PC-9 (cell line): Measurements from ENCODE around the gene CST9. TPM values are rescaled to one million over a fixed set of nuclear protein-coding genes. Genes with fewer than 3 reads are reported as not detected.

Experiments
- BruUV-seq: library from RNA; stranded (reverse); fragments of 400-500 nt; replicated peaks from 2 replicates; lab custom pipeline; 2021; lab: Mats Ljungman, UMichigan
- CTCF ChIA-PET: fragments of 300-600 bp; sonication (Branson Sonifier 250); formaldehyde crosslinking; loops from one replicate; lab custom pipeline; 2022; ENCODE audit warnings: antibody characterized with exemption; lab: Charles Lee
- POLR2A ChIA-PET: fragments of 300-600 bp; sonication (Branson Sonifier 250); formaldehyde crosslinking; loops from one replicate; lab custom pipeline; 2022; ENCODE audit warnings: antibody characterized with exemption; ENCODE audit not compliant: unreplicated experiment; lab: Charles Lee
- DNase-seq, 2 experiments: peaks; one replicate each; pipeline versions ENCODE4 v3.0.0 to v3.0.0-alpha.2; 2015 to 2022; ENCODE audit warnings: mixed read lengths in 1 of 2
- H2AFZ ChIP-seq: fragments of 200-600 bp; sonication (generic); 2 replicates; pipeline ENCODE4 v1.8.1; 2017; ENCODE audit warnings: antibody characterized with exemption
- H3F3A ChIP-seq: fragments of 200-600 bp; sonication (generic); 2 replicates; pipeline ENCODE4 v1.8.1; 2017; ENCODE audit warnings: antibody characterized with exemption, mild to moderate bottlenecking, low read depth; ENCODE audit not compliant: insufficient read depth
- H3K27ac ChIP-seq: fragments of 200-600 bp; sonication (generic); 2 replicates; pipeline ENCODE4 v1.6.1; 2016; ENCODE audit warnings: mixed run types
- H3K27me3 ChIP-seq: fragments of 200-600 bp; sonication (generic); 2 replicates; pipeline ENCODE4 v1.6.1; 2016; ENCODE audit warnings: low read depth, mixed run types; ENCODE audit not compliant: insufficient read depth
- H3K36me3 ChIP-seq: fragments of 200-600 bp; sonication (generic); 2 replicates; pipeline ENCODE4 v1.6.1; 2016; ENCODE audit warnings: low read depth, mixed run types
- H3K4me1 ChIP-seq: fragments of 200-600 bp; sonication (generic); replicated peaks from 2 replicates; pipeline ENCODE4 v1.6.1; 2016; ENCODE audit warnings: mixed run types; ENCODE audit not compliant: insufficient read depth
- H3K4me2 ChIP-seq: fragments of 200-600 bp; sonication (generic); 2 replicates; pipeline ENCODE4 v1.6.1; 2017; ENCODE audit warnings: mixed run types
- H3K4me3 ChIP-seq: fragments of 200-600 bp; sonication (generic); 2 replicates; pipeline ENCODE4 v1.6.1; 2016; ENCODE audit warnings: mixed run types
- H3K79me2 ChIP-seq: fragments of 200-600 bp; sonication (generic); 2 replicates; pipeline ENCODE4 v1.6.1; 2017; ENCODE audit warnings: low read depth, mixed run types
- H3K9me2 ChIP-seq: fragments of 200-600 bp; sonication (generic); 2 replicates; pipeline ENCODE4 v1.8.1; 2017; ENCODE audit warnings: mild to moderate bottlenecking; ENCODE audit not compliant: insufficient read depth
- H3K9me3 ChIP-seq: fragments of 200-600 bp; sonication (generic); 2 replicates; pipeline ENCODE4 v1.8.1; 2016; ENCODE audit warnings: low read depth; ENCODE audit not compliant: insufficient read depth
- H4K20me1 ChIP-seq: fragments of 200-600 bp; sonication (generic); 2 replicates; pipeline ENCODE4 v1.8.1; 2017; ENCODE audit not compliant: insufficient read depth
- EZH2 ChIP-seq: fragments of 200-600 bp; sonication (generic); IDR thresholded peaks from 2 replicates; pipeline ENCODE4 v1.8.0; 2017; ENCODE audit warnings: antibody characterized with exemption, low read depth
- intact Hi-C: fragments of 100-400 bp; cut with micrococcal nuclease; formaldehyde crosslinking; loops from one replicate; pipeline ENCODE4 v1.10.0; 2022; ENCODE audit not compliant: unreplicated experiment
- total RNA-seq: library from RNA; stranded (reverse); gene quantifications from 2 replicates; pipeline ENCODE4 v1.2.3, GENCODE V29; 2021
- TF ChIP-seq, protein P1 (sequence below): fragments of 200-600 bp; sonication (generic); conservative IDR thresholded peaks from 2 replicates; pipeline ENCODE4 v1.6.1; 2017; ENCODE audit warnings: mixed run types, antibody characterized with exemption, mild to moderate bottlenecking, moderate library complexity

Gene CST9
- total RNA-seq, 1 experiment from 2014 or later, result not detected

DNA sequence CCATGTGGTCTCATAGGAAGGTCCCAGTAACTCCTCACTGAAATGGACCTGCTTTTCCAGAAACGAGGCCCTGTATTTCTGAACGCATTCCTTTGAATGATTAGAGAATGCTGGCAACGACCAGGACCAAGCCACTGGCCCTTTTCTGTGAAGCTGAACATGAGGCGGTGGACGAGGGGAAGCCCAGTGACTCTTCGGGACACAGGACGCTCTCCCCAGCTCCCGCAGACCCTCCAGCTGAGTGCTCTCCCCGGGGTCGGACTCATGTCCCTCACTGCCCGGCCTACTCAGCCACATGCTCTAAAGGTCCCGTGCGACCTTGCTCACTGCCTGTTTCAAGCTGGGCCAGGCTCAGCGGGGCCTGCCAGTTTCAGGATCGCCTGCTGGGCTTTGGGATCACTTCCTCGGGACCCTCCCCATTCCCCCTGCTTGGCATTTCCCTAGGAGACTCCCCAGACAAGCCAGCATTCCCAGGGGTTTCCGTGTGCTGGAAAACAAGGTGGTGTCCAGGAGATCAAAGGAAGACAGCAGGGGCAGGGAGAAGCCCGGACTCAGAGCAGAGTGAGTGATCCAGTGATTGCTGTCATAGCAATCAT, 2.6 kb upstream of the CST9 start:
- CTCF ChIA-PET, result no interaction called here
- no peaks in the 10 kb centered on the region for H3F3A ChIP-seq

DNA sequence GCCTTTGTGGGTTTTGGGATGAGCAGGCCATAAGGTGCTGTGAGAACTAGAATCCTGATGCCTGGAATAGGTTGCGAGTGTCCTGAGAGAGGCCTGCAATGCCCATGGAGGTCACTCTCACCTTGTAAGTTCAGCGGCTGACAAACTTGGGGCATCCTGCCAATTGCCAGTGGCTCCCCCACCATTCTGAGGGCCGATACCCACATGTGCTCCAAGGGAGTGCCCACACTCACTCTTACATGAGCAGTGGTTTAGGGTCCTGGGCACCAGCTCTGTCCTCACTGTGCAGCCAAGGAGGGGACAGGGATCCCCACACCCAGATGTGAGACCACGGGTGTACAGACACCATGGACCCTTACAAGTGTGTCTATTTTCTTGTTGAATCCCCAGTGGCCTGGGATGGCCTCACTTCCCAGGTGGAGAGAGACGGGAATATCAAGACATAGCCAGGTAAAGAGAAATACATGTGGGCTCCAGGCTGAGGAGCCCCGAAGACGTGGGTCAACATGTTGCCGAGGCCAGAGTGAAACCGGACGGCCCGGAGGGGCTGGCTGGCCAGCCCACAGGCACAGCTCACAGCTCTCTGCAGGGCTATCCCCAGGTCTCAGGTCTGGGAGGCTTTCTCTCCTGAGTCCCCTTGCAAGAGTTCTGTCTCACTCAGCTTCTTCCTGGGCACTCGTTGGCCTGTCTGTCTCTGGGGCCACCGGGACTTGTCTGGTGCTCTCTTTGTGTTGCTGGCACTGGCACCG, 2.0 kb upstream of the CST9 start:
- no peaks in the 10 kb centered on the region for H3K9me3 ChIP-seq
- ChIA-PET POLR2A (no interaction called here), CTCF (interaction anchor here (1.2 kb wide), 1 partner anchor 166 kb away, joined by 3 read pairs; no protein-coding TSS in a partner anchor)
- BruUV-seq, result no TSS peak
- H3F3A ChIP-seq, result no peaks in the 10 kb centered on the region
- intact Hi-C loops, result loop anchor here (5.0 to 10.0 kb wide), 2 partner anchors 35 to 913 kb away; no protein-coding TSS in a partner anchor
- H3K4me1 ChIP-seq, result no peaks in the 10 kb centered on the region
- H3K9me2 ChIP-seq, result no peaks in the 10 kb centered on the region
- H3K79me2 ChIP-seq, result no peaks in the 10 kb centered on the region
- DNase-seq, result no peak
- no peak overlapping the region for H3K27ac ChIP-seq
- H3K27me3 ChIP-seq, result no peaks in the 10 kb centered on the region
- H3K4me2 ChIP-seq, result no peak overlapping the region
- no peak overlapping the region for H2AFZ ChIP-seq
- TF ChIP-seq EZH2, result no peak
- TF ChIP-seq, protein P1, sequence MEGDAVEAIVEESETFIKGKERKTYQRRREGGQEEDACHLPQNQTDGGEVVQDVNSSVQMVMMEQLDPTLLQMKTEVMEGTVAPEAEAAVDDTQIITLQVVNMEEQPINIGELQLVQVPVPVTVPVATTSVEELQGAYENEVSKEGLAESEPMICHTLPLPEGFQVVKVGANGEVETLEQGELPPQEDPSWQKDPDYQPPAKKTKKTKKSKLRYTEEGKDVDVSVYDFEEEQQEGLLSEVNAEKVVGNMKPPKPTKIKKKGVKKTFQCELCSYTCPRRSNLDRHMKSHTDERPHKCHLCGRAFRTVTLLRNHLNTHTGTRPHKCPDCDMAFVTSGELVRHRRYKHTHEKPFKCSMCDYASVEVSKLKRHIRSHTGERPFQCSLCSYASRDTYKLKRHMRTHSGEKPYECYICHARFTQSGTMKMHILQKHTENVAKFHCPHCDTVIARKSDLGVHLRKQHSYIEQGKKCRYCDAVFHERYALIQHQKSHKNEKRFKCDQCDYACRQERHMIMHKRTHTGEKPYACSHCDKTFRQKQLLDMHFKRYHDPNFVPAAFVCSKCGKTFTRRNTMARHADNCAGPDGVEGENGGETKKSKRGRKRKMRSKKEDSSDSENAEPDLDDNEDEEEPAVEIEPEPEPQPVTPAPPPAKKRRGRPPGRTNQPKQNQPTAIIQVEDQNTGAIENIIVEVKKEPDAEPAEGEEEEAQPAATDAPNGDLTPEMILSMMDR, result no peak
- no peak overlapping the region for H3K4me3 ChIP-seq
- no peaks in the 10 kb centered on the region for H3K36me3 ChIP-seq
- no peaks in the 10 kb centered on the region for H4K20me1 ChIP-seq

More for the DNA sequence above, 2.6 kb upstream of the CST9 start:
- Histone ChIP-seq H3K27ac (no peak overlapping the region), H3K9me3 (no peaks in the 10 kb centered on the region), H3K79me2 (no peaks in the 10 kb centered on the region), H3K36me3 (no peaks in the 10 kb centered on the region), H2AFZ (no peak overlapping the region), H3K4me3 (no peak overlapping the region), H3K27me3 (no peaks in the 10 kb centered on the region), H4K20me1 (no peaks in the 10 kb centered on the region), H3K4me1 (no peaks in the 10 kb centered on the region), H3K9me2 (no peaks in the 10 kb centered on the region), H3K4me2 (no peak overlapping the region)
- DNase-seq, result no peak
- BruUV-seq, result no TSS peak
- intact Hi-C loops, result loop anchor here (5.0 to 10.0 kb wide), 2 partner anchors 34 to 914 kb away; no protein-coding TSS in a partner anchor
- POLR2A ChIA-PET, result no interaction called here
- no peak for TF ChIP-seq EZH2
- TF ChIP-seq, protein P1, result no peak

DNA sequence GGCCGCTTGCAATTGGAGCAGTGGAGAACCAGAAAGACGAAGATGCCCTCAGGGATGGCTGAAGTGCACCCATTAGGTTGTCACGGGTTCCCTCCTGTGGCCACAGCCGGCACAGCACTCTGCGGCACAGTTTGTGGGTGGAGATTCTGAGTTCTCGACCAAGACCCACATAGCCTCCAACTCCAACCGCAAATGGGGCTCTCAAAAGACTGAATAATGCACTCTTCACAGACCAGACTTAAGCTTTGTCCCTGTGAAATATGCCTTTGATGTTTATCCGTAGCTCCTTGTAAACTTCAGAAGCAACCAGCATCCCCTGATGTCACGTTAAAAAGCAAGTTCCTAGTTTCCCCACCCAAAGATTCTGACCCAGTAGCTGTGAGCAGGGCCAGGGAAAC, 934 bp upstream of the CST9 start:
- no peaks in the 10 kb centered on the region for H3F3A ChIP-seq
- peak; percentile 67 to 78 for DNase-seq
- ChIA-PET POLR2A (no interaction called here), CTCF (interaction anchor here (1.2 kb wide), 1 partner anchor 165 kb away, joined by 3 read pairs; no protein-coding TSS in a partner anchor)
- no peaks in the 10 kb centered on the region for H3K9me2 ChIP-seq
- no peak overlapping the region for H3K27ac ChIP-seq
- H3K4me2 ChIP-seq, result peak overlapping the region; percentile 41; the same call in 1 of the 2 replicates
- no peaks in the 10 kb centered on the region for H3K36me3 ChIP-seq
- no TSS peak for BruUV-seq
- intact Hi-C loops, result loop anchor here (1.0 to 10.0 kb wide), 4 partner anchors 36 to 912 kb away; no protein-coding TSS in a partner anchor
- no peak overlapping the region for H3K4me3 ChIP-seq
- H3K79me2 ChIP-seq, result no peaks in the 10 kb centered on the region
- no peaks in the 10 kb centered on the region for H3K4me1 ChIP-seq
- H3K27me3 ChIP-seq, result no peaks in the 10 kb centered on the region; the same call in 1 of the 2 replicates
- H3K9me3 ChIP-seq, result no peaks in the 10 kb centered on the region
- TF ChIP-seq EZH2, result no peak
- TF ChIP-seq, protein P1, result peak; percentile 92
- H2AFZ ChIP-seq, result no peak overlapping the region
- no peaks in the 10 kb centered on the region for H4K20me1 ChIP-seq
